OCI-LY7 (cell line): Measurements from ENCODE around the gene RIT2.

Experiments
- EZH2phosphoT487 ChIP-seq: fragments of 200-600 bp; sonication (generic); IDR thresholded peaks from 2 replicates; pipeline ENCODE4 v1.6.1; 2018; ENCODE audit warnings: low read depth, borderline replicate concordance, mild to moderate bottlenecking, mixed run types, antibody characterized with exemption, low read length, moderate library complexity, mixed read lengths
- TF ChIP-seq, protein P1 (sequence below): fragments of 200-600 bp; sonication (generic); conservative IDR thresholded peaks from 2 replicates; pipeline ENCODE4 v1.5.1; 2014; ENCODE audit warnings: mild to moderate bottlenecking, antibody characterized with exemption, low read length, moderate library complexity, mixed read lengths

DNA sequence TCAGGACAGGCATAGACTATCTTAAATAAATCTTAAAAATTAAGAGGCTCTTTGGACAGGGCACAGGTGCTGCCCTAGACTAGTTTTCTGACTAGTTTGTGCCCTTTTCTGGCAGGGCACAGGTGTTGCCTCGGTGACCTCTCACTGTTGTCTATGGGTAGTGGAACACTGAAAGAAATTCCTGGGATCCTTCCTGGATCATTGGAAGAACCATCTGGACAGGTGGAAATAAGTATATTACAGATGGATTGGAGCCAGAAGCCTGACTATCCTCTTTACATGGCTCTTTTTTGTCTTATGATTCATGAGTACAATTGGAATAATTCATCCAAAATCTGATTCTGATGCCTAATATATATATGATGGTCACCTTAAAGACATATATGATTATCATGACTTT lies 286.6 kb downstream of the RIT2 start:
- TF ChIP-seq, protein P1, sequence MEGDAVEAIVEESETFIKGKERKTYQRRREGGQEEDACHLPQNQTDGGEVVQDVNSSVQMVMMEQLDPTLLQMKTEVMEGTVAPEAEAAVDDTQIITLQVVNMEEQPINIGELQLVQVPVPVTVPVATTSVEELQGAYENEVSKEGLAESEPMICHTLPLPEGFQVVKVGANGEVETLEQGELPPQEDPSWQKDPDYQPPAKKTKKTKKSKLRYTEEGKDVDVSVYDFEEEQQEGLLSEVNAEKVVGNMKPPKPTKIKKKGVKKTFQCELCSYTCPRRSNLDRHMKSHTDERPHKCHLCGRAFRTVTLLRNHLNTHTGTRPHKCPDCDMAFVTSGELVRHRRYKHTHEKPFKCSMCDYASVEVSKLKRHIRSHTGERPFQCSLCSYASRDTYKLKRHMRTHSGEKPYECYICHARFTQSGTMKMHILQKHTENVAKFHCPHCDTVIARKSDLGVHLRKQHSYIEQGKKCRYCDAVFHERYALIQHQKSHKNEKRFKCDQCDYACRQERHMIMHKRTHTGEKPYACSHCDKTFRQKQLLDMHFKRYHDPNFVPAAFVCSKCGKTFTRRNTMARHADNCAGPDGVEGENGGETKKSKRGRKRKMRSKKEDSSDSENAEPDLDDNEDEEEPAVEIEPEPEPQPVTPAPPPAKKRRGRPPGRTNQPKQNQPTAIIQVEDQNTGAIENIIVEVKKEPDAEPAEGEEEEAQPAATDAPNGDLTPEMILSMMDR = no peak
- no peak for TF ChIP-seq EZH2phosphoT487
